Measurements from ENCODE around the gene DUSP10. TPM values are rescaled to one million over a fixed set of nuclear protein-coding genes. Genes with fewer than 3 reads are reported as not detected.

Gene DUSP10
- total RNA-seq, 1 donor from 2014 or later = 3.2 TPM

GRCh38 chr1:221747839-221748238, 6.0 kb upstream of the DUSP10 start:
- no peaks in the 10 kb centered on the region for H3K9me3 Mint-ChIP-seq (ENCODE audit: unreplicated experiment)
- peaks cover 6% of the 10 kb centered on the region for H3K4me1 Mint-ChIP-seq (ENCODE audit: unreplicated experiment)
- no peak for TF ChIP-seq CTCF (IDR thresholded peaks at IDR 0.05)
- no peaks in the 10 kb centered on the region for H3K36me3 Mint-ChIP-seq (ENCODE audit: unreplicated experiment)
- DNase-seq (ENCODE audit: extremely low spot score, unreplicated experiment) = no peak
- no peaks in the 10 kb centered on the region for H3K27me3 Mint-ChIP-seq (ENCODE audit: unreplicated experiment)
- no peak overlapping the region for H3K4me3 Mint-ChIP-seq (ENCODE audit: unreplicated experiment)
- H3K27ac Mint-ChIP-seq (ENCODE audit: unreplicated experiment) = no peak overlapping the region

- TF ChIP-seq CTCF (IDR thresholded peaks at IDR 0.05) = no peak
- Mint-ChIP-seq H3K27me3 (ENCODE audit: unreplicated experiment) (no peaks in the 10 kb centered on the region), H3K4me3 (ENCODE audit: unreplicated experiment) (no peak overlapping the region), H3K9me3 (ENCODE audit: unreplicated experiment) (no peaks in the 10 kb centered on the region), H3K27ac (ENCODE audit: unreplicated experiment) (peak overlapping the region; percentile 63), H3K36me3 (ENCODE audit: unreplicated experiment) (peaks cover 5% of the 10 kb centered on the region), H3K4me1 (ENCODE audit: unreplicated experiment) (peaks cover 6% of the 10 kb centered on the region)
- no peak for DNase-seq (ENCODE audit: extremely low spot score, unreplicated experiment)
These were observed 1.7 kb upstream of the DUSP10 start for GRCh38 chr1:221743416-221744208.

GRCh38 chr1:221742555-221743415, 896 bp upstream of the DUSP10 start:
- Mint-ChIP-seq H3K4me1 (ENCODE audit: unreplicated experiment) (peaks cover 6% of the 10 kb centered on the region), H3K27me3 (ENCODE audit: unreplicated experiment) (no peaks in the 10 kb centered on the region), H3K36me3 (ENCODE audit: unreplicated experiment) (peaks cover 5% of the 10 kb centered on the region), H3K27ac (ENCODE audit: unreplicated experiment) (peak overlapping the region; percentile 63), H3K9me3 (ENCODE audit: unreplicated experiment) (no peaks in the 10 kb centered on the region), H3K4me3 (ENCODE audit: unreplicated experiment) (no peak overlapping the region)
- TF ChIP-seq CTCF (IDR thresholded peaks at IDR 0.05) = peak; percentile 44
- DNase-seq (ENCODE audit: extremely low spot score, unreplicated experiment) = peak; percentile 88

GRCh38 chr1:221740993-221741702, 741 bp downstream of the DUSP10 start:
- no peaks in the 10 kb centered on the region for H3K27me3 Mint-ChIP-seq (ENCODE audit: unreplicated experiment)
- H3K27ac Mint-ChIP-seq (ENCODE audit: unreplicated experiment) = no peak overlapping the region
- H3K9me3 Mint-ChIP-seq (ENCODE audit: unreplicated experiment) = no peaks in the 10 kb centered on the region
- TF ChIP-seq CTCF (IDR thresholded peaks at IDR 0.05) = no peak
- DNase-seq (ENCODE audit: extremely low spot score, unreplicated experiment) = no peak
- no peak overlapping the region for H3K4me3 Mint-ChIP-seq (ENCODE audit: unreplicated experiment)
- H3K4me1 Mint-ChIP-seq (ENCODE audit: unreplicated experiment) = peaks cover 6% of the 10 kb centered on the region
- peaks cover 10% of the 10 kb centered on the region for H3K36me3 Mint-ChIP-seq (ENCODE audit: unreplicated experiment)

Measured in osteocyte (in vitro differentiated cells).